Renal cortical epithelial cell (primary cell): ENCODE results near the gene PTRH2. TPM values are rescaled to one million over a fixed set of nuclear protein-coding genes. Genes with fewer than 3 reads are reported as not detected.
A peak's percentile ranks its signal among the peaks of the same experiment; 100 is the strongest.

ENCODE experiments used
- DNase-seq: peaks from one replicate; pipeline ENCODE4 v3.0.0-alpha.2; 2011; ENCODE audit warnings: low read depth
- total RNA-seq: library from RNA; depleted of rRNA; stranded (reverse); fragments of >200 nt; gene quantifications from 2 replicates; pipeline ENCODE4 v1.2.3, GENCODE V29; 2014

The PTRH2 gene
- total RNA-seq, 1 donor from 2014 or later: 31.6 TPM

DNA sequence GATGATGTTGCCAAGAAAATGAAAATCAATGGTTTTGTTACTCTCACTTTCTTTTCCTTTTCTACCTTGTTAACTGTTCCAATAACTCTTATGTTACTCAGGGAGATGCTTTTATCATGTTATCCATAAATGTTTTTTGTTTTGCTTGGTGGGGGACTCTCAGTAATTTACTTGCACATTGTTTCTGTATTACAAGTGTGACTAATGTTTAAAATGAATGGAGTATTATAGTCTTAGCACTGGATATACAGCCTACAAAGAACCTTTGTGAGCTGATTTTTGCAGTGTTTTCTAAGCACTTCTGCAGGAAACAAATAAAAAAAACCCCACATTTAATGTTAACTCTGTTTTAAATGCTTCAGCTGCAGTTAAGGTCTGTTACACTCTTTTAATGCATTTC is 12.3 kb upstream of the PTRH2 start:
- no peak for DNase-seq

DNA sequence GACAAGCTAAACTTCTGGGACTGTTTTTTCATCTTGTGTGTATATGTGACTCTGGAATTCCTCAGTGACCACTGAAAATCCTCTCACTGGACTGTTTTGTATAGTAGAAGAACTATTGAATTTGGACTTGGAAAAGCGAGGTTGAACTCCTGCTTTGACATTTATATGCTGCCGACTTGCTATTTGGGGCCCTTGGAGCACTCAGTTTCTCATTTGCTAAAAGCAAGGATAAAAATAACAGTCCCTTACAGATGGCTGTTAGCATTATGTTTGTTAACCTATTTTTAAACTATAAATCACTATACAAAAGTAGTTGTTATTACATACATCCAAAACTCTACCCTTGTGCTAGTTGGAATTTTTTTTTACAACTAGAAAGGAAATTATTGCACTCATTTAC is 9.2 kb upstream of the PTRH2 start:
- no peak for DNase-seq

DNA sequence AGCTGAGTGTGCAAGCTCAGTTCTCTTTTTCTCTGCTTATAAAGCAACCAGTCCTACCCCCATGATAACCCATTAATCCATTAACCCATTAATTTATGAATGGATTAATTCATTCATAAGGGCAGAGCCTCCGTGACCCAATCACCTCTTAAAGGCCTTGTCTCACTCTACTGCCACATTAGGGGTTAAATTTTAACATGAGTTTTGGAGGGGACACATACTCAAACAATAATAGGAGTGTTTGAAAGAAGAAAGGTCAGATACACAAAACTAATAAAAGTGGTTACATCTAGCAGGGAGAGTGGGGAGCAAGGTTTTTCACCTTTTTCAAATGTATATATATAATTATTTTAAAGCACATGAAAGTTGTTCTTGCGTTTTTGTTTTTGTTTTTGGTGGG is 7.0 kb upstream of the PTRH2 start:
- no peak for DNase-seq

DNA sequence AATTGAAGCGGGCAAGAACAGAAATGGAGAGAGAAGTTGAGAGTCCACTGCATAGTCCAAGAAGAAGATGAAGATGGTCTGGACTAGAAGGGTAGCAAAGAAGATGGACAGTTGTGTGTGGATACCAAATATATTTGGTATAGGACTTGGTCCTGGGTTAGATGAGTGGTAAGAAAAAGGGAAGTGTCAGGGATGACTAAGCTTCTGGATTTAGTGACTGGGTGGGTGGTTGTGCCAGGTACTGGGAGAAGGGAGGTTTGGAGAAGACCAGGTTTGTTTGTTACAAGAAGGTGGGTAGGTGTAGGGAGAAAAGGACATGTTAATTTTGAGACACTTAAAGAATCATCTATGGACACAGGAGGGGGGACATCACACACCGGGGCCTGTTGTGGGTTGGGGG is 5.6 kb upstream of the PTRH2 start:
- no peak for DNase-seq

DNA sequence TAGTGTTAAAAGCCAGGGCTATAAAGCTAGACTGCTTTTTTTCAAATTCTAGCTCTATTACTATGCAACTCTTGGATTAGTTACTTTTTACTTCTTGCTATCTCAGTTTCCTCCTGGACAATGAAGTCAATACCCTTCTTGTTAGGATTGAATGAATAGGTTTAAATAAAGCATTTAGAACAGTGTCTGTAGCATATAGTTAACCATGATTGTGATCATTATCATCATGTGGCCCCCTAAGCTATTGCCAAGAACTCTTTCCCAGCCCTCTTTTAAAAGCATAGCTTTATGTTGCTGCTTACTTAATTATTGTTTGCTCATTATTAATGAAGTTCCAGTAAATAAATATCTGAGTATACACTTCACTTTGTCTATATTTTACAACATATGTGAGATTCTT is 4.7 kb upstream of the PTRH2 start:
- no peak for DNase-seq

DNA sequence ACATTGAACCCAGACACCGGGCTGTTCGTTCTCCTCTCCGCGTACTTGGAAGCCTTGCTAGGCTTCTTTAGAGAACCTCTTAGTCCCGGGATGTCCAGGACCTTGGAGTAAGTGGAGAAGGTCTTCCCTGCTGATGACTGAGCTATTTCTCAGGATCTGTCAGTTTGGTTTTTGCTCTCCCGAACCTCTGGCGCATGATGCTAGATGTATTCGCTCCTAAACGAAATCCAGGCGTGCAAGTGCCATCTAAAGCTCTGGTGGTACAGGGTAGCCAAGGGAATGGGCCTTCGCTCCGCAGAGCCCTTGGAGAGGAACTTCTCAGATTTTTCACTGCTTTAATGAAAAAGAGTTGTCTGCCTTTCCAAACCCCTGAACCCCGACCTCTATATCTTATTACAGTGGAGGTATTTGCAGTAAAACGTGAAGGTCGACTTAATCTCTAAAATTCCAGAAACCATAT is 771 bp upstream of the PTRH2 start:
- DNase-seq: no peak

DNA sequence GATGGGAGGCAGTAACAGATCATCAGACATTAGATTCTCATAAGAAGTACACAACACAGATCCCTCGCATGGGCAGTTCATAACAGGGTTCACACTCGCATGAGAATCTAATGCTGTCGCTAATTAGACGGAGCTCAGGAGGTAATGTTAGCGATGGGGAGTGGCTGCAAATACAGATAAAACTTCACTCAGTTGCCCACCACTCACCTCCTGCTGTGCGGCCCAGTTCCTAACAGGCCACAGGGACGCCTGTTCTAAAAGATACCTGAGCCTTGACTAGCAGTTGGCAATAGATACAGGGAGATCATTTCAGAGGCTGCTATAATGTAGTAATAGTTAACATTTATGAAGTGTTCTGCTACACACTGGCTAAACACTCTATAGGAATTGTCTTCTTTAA is 4.9 kb downstream of the PTRH2 start:
- DNase-seq: no peak

DNA sequence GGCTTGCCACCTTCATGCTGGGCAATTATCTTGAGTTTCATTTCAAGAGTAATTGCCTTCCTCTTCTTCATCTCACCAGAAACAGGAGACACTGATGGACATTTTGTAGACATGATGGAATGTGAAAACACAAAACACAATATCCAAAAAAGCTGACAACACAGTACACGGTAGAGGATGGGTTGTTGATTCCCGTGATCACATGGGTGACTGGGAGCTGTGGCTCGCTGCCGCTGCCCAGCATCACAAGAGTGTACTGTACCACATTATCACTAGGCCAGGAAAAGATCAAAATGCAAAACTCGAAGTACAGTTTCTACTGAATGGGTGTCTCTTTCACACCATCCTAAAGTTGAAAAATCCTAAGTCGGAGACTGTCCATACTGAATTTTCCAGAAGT is 7.4 kb downstream of the PTRH2 start:
- no peak for DNase-seq

DNA sequence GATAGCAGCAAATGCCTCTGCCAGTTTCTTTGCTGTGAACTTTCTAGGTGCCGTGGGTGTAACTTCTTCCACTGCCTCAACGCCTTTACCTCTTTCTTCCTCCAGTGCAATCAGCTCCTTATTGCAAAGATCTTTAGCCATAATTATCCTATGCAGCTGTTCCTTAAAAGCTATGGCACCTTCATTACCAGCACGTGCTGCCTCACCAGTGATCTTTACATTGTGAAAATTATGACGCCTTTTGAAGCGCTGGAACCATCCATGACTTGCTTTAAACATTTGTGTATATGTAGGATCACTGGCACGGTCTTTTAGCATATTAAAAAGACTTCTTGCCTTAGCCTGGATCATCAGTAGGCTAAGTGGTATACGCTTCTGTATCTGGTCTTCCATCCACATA is 8.0 kb downstream of the PTRH2 start:
- no peak for DNase-seq

DNA sequence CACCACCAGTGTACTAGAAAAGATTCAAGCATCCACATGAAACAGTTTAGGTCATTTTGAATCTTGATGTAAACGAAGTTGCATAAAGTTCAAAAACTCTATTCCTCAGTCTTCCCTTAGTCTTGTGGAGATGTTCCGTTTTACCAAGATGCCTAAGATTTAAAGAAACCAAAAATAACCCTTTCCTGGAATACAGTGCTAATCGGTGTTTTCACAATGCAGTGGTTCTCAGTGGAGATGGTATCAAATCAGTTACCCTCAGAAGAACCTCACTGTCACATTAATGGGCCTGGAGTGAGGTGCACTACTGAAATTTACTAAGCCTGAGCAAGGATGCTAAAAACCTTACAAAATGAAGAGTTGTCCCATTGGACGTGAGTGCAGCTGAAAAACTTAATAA is 9.1 kb downstream of the PTRH2 start:
- DNase-seq: no peak

DNA sequence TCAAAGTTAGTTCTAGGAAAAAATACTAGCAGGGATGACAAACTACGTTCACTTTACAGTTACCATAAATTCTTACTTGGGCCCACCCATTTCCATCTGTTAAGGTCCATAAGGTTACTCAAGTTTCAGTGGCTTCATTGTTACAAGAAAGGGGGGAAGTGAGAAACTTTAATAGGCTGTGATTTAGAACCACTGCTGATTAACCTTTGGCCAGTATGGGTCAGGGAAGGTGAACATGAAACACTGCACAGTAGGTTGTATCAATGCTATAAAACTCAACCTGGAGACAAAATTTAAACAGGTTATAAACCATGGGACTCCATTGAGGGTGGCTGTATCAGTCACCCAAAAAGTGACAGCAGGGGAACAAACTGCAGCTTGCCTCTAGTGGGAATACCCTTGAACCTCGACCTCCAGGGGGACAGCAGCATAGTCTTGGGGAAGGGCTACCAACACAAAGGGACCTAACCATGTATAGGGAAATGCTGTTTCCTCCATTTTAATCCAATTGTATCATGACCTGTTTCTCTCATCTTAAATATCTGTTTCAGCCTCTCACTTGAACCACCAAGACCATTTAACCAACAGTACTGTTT is 10.4 kb downstream of the PTRH2 start:
- DNase-seq: no peak

DNA sequence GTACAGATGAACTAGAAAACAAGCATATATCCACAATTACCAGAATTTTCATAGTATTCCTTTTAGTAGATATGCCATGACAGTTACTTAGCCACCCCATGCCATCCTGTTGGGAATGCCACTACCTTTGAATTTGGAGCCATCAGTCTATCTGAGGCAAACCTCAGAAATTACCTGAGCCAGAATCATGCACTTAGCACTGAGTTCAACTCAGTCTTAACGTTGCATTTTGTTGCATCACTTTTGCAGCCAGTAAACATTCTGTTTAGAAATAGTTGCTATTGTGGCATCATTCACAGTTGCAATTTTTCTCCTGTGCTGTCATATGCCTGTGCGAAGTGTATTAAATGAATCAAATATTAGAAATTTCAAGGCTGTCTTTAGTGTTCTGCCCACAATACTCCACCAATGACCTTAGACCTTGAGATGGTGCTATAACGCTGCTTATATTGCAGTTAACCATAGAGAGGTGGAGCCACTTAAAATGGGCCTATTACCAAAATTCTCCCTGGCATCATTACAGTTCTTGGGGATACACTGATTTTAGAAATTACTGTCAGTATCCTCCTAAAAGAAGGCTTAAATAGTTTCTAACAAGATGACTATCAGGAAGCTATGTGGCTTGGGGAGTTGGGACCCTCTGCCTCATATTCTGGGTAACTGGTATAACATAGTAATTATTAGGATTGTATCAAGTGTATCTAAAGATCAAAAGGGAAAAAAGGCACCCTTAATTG is 11.1 kb downstream of the PTRH2 start:
- no peak for DNase-seq

DNA sequence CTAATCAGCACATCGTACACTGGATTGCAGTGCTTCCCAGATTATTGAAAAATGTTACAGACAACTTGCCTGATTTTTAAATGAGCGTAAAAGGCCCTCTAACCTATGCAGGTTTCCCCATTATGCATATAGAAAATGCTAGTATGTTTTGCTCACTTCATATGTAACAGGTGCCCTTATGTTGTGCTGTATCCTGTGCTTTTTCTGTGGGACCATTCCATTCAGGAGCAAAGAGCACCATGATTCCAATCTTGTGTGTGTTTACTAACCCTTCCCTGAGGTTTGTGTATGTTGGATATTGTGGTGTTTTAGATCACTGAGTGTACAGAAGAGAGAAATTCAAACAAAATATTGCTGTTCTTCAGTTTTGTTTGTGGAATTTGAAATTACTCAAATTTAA is 12.9 kb downstream of the PTRH2 start:
- no peak for DNase-seq

DNA sequence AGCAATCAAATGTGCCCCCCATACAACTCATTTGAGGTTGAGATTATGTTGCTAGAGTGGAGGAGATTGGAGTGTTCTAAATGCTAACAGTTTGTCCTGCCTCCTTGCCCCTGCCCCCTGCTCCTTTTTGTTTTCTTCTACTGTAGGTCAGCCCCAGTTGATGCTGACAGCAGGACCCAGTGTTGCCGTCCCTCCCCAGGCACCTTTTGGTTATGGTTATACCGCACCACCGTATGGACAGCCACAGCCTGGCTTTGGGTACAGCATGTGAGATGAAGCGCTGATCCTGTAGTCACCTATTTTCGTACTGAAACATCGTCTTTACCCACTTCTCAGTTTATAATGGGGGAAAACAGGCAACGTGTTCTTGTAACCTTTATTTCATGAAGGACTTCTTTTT is 13.6 kb downstream of the PTRH2 start:
- DNase-seq: no peak

DNA sequence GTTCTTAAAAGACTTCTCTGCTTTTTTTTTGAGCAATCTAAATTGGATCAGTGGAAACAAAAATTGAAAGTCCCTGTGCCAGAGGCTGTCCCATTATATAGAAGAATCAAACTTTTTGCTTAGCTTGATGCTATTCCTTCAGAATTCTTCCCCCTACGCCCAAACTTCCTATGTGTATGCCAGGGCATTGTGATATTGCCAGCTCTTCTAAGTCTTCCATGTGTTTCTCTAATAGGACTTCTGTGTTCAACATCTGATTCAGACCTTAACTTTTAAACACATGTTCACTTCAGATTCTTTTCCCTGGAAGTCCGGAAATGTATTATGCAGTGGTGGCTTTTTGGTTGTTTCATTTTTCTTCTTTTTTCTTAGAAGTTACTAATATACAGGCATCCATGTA is 18.7 kb downstream of the PTRH2 start:
- DNase-seq: no peak

DNA sequence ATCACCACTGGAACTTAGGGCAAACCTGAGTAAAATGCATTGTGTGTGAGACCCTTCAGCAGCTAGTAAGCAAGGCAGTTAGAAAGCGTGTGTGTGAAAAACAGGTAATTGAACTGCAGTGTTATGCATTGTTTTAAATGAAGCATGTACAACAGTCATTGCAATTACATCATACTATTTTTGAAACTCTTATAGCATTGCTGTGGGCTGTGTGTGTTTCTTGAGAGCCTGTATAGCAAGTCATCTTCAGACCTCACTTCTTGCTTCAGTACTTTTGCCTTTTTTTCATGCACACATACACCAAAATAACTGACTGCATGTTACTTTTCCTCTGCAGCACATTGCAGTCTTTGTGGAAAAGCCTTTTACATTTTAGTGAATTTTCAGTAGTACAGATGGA is 19.2 kb downstream of the PTRH2 start:
- peak; percentile 36 for DNase-seq

DNA sequence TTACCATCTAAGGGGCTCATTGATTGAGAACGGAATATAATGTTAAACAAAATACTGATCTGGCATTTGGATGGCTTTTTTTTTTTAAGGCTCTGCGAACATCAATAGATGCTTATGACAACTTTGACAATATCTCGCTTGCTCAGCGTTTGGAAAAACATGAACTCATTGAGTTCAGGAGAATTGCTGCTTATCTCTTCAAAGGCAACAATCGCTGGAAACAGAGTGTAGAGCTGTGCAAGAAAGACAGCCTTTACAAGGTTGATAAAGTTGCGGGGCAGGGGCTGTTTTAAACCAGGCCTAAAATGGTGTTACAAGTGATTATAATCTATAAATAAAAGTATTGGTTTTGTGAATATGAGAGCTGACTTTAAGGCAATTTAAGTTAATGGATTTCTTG is 22.3 kb downstream of the PTRH2 start:
- no peak for DNase-seq

DNA sequence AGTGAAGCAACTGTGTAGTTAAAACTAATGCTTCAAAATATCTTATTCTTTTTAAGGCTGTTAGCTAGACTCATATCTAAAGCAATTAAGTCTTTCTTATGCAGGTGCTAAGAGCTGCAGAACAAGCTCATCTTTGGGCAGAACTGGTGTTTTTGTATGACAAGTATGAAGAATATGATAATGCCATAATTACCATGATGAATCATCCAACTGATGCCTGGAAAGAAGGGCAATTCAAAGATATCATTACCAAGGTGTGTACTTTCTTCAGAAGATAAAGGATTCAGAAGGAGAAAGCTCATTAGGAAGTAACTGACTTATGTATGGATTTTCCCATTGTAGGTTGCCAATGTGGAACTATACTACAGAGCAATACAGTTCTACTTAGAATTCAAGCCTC is 23.9 kb downstream of the PTRH2 start:
- no peak for DNase-seq

DNA sequence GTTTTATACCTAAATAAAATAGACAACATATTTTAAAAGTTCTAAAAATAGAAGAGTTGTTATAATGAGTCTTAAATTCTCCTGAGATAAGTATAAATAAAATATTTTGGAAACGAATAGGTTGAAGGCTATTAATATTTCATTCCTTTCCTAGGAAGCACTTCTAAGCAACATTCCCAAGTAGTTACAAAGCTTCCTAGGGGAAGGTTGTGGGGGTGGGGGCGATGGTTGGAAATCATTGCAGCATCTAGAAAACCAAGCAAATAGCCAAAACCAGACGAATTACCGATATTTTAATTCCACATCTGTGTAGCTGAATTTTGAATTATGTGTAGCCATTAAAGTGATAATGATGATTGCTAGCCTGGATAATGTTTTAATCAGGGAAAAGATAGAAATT is 26.9 kb downstream of the PTRH2 start:
- DNase-seq: no peak

DNA sequence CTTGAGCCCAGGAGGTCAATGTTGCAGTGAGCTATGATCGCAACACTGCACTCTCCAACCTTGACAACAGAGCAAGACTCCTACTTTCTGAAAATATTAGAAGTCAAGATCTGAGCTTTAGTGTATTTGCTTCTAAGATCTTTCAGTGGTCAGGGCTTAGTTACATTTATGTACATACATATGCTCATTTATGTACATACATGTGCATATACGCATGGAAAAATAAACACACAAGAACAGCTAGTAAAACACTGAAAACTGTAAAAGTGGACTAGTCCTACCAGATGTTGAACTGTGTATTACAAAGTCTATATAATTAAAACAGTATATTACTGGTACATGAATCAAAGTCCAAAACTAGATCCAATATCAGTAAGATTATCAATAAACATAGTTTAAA is 28.3 kb downstream of the PTRH2 start:
- DNase-seq: no peak

DNA sequence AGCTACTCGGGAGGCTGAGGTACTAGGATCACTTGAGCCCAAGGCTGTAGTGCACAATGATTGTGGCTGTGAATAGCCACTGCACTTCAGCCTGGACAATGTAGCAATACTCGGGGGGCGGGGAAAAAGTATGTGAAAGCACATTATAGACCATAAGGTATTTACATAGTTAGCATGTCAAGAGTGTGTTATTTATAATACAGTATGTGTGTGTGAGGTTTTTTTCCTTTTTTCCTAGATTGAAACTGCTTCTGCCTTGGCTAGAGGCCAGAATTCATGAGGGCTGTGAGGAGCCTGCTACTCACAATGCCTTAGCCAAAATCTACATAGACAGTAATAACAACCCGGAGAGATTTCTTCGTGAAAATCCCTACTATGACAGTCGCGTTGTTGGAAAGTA is 30.5 kb downstream of the PTRH2 start:
- DNase-seq: no peak

DNA sequence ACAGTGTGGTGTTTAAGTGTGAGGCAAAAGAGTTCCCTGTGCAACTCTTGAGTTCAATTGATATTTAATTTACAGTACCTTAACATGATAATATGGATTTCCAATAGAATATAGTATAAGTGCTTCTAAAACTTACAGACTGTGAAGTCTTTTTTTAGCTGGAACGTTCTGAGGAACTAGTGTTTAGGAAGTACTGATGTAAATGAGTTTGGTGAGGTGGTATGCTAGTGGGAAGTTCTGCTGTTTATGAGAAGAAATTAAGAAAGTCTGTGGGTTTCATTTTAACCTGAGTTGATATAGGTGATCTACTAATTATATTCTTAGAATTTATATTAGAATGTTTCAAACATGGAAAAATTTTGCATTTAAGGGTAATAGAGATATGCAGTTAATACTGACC is 32.0 kb downstream of the PTRH2 start:
- DNase-seq: no peak

DNA sequence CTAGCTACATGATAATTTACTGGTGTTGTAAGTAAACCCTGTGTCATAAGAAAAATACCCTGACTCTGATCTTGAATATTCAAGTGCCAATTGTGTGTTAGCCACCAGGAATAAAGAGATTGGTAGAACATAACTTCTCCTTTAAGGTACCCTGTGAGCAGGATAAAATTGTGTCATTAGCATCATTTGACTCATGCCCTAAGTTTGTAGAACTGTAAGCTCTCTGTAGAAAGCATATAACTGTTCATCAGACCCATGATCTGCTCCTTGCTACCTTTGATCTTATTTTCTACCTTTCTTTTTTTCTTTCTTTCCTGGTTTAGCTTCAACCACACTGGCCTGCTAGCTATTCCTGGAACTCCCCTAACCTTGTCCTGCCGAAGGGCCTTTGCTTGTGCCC is 35.8 kb downstream of the PTRH2 start:
- peak; percentile 70 for DNase-seq

DNA sequence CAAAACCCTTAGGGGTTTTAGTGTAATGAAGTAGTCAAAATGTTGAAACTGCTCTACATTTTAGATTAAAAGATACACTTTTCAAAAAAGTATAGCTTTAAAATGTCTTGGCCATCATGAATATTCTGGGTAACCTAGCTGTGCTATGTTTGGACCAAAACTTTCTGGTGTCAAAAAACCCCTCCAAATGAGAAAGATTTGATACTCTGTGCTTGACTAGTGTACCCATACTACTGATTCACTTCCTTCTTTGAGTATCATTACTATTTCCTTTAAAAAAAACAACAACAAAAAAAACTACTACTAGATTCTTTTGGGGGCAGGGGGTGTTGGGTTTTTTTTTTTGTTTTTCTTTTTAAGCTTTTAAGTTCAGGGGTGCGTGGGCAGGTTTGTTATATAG is 37.3 kb downstream of the PTRH2 start:
- DNase-seq: no peak
